Subcutaneous abdominal adipose tissue (tissue), 5 donors: ENCODE measurements around the gene KIR3DL1.
"Not testable (repeated sequence)": the region's sequence is repeated elsewhere in the genome, so short reads cannot be mapped to it uniquely, and the experiment has no call there.

ENCODE experiments used
- H3K27ac ChIP-seq: one replicate; pipeline ENCODE4 v1.7.0; 2013; ENCODE audit warnings: low read depth, mild to moderate bottlenecking, inconsistent platforms, low read length, moderate library complexity
- H3K27me3 ChIP-seq, 5 donors: one replicate each; pipeline ENCODE4 v1.7.0; 2013; ENCODE audit warnings: low read length in 5 of 5, inconsistent platforms in 1 of 5; ENCODE audit not compliant: control insufficient read depth in 5 of 5, insufficient read depth in 4 of 5
- H3K36me3 ChIP-seq, 5 donors: one replicate each; pipeline ENCODE4 v1.7.0; 2013; ENCODE audit warnings: low read length in 5 of 5; ENCODE audit not compliant: control insufficient read depth in 5 of 5, insufficient read depth in 5 of 5
- H3K4me1 ChIP-seq, 5 donors: one replicate each; pipeline ENCODE4 v1.7.0; 2013; ENCODE audit warnings: low read length in 5 of 5, mild to moderate bottlenecking in 3 of 5, moderate library complexity in 1 of 5; ENCODE audit not compliant: control insufficient read depth in 5 of 5, insufficient read depth in 5 of 5
- H3K4me3 ChIP-seq, 5 donors: one replicate each; pipeline ENCODE4 v1.7.0; 2013; ENCODE audit warnings: low read length in 5 of 5, low read depth in 1 of 5
- H3K9ac ChIP-seq, 5 donors: one replicate each; pipeline ENCODE4 v1.7.0; 2013; ENCODE audit warnings: low read length in 5 of 5, mild to moderate bottlenecking in 4 of 5, moderate library complexity in 3 of 5
- H3K9me3 ChIP-seq, 5 donors: one replicate each; pipeline ENCODE4 v1.7.0; 2013; ENCODE audit warnings: low read length in 5 of 5; ENCODE audit not compliant: control insufficient read depth in 5 of 5
- donor health status: healthy.
- donor health status: healthy.
- donor health status: healthy.
- donor health status: healthy.
- donor health status: healthy.

KIR3DL1 gene

GRCh38 chr19:54816251-54816650, at the start of gene KIR3DL1:
Gene KIR3DL1 (plus strand): TSS chr19:54816468.
- peaks cover 0 to 13% (median 11%) of the 10 kb centered on the region in 5 donors for H3K9me3 ChIP-seq
- not testable (repeated sequence) for H3K27ac ChIP-seq, H3K4me1 ChIP-seq, H3K4me3 ChIP-seq, H3K36me3 ChIP-seq, H3K9ac ChIP-seq, H3K27me3 ChIP-seq

GRCh38 chr19:54769646-54770045, 46.6 kb upstream of the KIR3DL1 start, which contains the start of gene KIR2DL1:
Gene KIR2DL1 (plus strand): TSS chr19:54769793. CDS start chr19:54769851, 58 bp downstream.
- not testable (repeated sequence) for H3K27ac ChIP-seq, H3K9ac ChIP-seq, H3K4me1 ChIP-seq, H3K36me3 ChIP-seq, H3K9me3 ChIP-seq, H3K27me3 ChIP-seq, H3K4me3 ChIP-seq

- H3K27me3 ChIP-seq, H3K4me3 ChIP-seq, H3K4me1 ChIP-seq, H3K9ac ChIP-seq, H3K36me3 ChIP-seq, H3K27ac ChIP-seq, H3K9me3 ChIP-seq: not testable (repeated sequence)
These were observed 45.8 kb upstream of the KIR3DL1 start for GRCh38 chr19:54770511-54770910.

GRCh38 chr19:54771018-54771960, 45.0 kb upstream of the KIR3DL1 start:
- not testable (repeated sequence) for H3K4me1 ChIP-seq, H3K27ac ChIP-seq, H3K9me3 ChIP-seq, H3K4me3 ChIP-seq, H3K36me3 ChIP-seq, H3K9ac ChIP-seq, H3K27me3 ChIP-seq

- H3K36me3 ChIP-seq, H3K4me1 ChIP-seq, H3K27me3 ChIP-seq, H3K27ac ChIP-seq, H3K9me3 ChIP-seq, H3K9ac ChIP-seq, H3K4me3 ChIP-seq: not testable (repeated sequence)
These were observed 43.6 kb upstream of the KIR3DL1 start for GRCh38 chr19:54772666-54773065.

- not testable (repeated sequence) for H3K9ac ChIP-seq, H3K4me3 ChIP-seq, H3K27ac ChIP-seq, H3K9me3 ChIP-seq, H3K36me3 ChIP-seq, H3K27me3 ChIP-seq, H3K4me1 ChIP-seq
These were observed 41.0 kb upstream of the KIR3DL1 start for GRCh38 chr19:54775095-54775815.

GRCh38 chr19:54775830-54776229, 40.4 kb upstream of the KIR3DL1 start:
- not testable (repeated sequence) for H3K9ac ChIP-seq, H3K36me3 ChIP-seq, H3K4me3 ChIP-seq, H3K9me3 ChIP-seq, H3K4me1 ChIP-seq, H3K27me3 ChIP-seq, H3K27ac ChIP-seq

- H3K4me1 ChIP-seq, H3K4me3 ChIP-seq, H3K27ac ChIP-seq, H3K9ac ChIP-seq, H3K9me3 ChIP-seq, H3K36me3 ChIP-seq, H3K27me3 ChIP-seq: not testable (repeated sequence)
These were observed 38.4 kb upstream of the KIR3DL1 start for GRCh38 chr19:54777851-54778250.

GRCh38 chr19:54778896-54779295, 37.4 kb upstream of the KIR3DL1 start:
- not testable (repeated sequence) for H3K4me1 ChIP-seq, H3K9ac ChIP-seq, H3K27ac ChIP-seq, H3K9me3 ChIP-seq, H3K36me3 ChIP-seq, H3K4me3 ChIP-seq, H3K27me3 ChIP-seq

GRCh38 chr19:54782916-54783315, 33.4 kb upstream of the KIR3DL1 start:
- H3K27ac ChIP-seq: not testable (repeated sequence)

More at GRCh38 chr19:54782916-54783315, 33.4 kb upstream of the KIR3DL1 start:
- H3K36me3 ChIP-seq, H3K27me3 ChIP-seq, H3K4me3 ChIP-seq, H3K4me1 ChIP-seq, H3K9ac ChIP-seq, H3K9me3 ChIP-seq: not testable (repeated sequence)
